ENCODE data around the gene MELK. TPM values are rescaled to one million over a fixed set of nuclear protein-coding genes. Genes with fewer than 3 reads are reported as not detected.

MELK gene
- polyA plus RNA-seq, 1 donor: 32.7 TPM

Other genes starting within 250 kb of the MELK start
- gene RNF38, start 172.6 kb upstream of the MELK start, polyA plus RNA-seq (ENCODE audit: insufficient read length): 56.3 TPM

All from left kidney (tissue), 1 donor.